ENCODE measurements around the gene HYLS1.
"Not testable (repeated sequence)": the region's sequence is repeated elsewhere in the genome, so short reads cannot be mapped to it uniquely, and the experiment has no call there.

Gene HYLS1

DNA sequence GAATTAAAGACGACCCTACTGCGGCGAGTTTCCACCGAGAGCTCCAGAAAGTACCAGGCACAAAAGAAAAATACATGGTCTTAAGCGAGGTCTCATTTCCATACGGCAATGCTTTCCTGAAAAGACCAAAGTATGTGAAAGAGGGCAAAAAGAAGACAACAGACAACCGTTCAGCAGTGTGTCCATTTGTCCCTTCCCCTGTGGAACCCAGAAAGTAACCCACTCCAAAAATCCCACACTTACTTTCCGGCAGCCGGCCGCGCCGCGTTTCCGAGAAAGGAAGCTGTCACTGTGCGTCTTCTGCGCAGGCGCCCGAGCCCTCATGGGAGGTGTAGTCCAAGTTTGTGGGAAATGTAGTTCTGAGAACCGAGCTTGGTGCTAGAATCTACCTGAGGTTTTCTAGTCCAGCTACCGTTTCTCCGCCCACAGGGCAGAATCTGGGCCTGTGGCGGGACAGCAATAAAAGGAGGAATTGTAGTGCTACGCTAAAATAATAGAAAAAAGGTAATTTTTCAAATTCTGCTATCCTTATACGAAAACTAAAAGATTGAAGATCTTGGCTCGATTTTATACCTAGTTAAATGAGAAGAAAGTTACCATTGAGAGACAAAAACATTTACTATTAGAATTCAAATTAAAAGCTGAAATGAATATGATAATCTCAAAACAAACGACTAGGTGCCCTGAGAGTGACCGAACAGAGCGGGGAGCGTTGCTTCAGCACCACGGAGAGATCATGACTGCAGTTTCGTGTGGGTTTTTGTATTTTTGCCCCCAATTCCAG, 15.7 kb downstream of the HYLS1 start, which contains the start of gene PUS3:
Gene PUS3 (minus strand): TSS at position 280 of the 784 bp plus-strand sequence. CDS start 6,922 bp downstream, outside the sequence.
- peak; percentile 69 to 84 for DNase-seq (ENCODE audit: low read depth in 1 of 2, low spot score in 1 of 2)

DNA sequence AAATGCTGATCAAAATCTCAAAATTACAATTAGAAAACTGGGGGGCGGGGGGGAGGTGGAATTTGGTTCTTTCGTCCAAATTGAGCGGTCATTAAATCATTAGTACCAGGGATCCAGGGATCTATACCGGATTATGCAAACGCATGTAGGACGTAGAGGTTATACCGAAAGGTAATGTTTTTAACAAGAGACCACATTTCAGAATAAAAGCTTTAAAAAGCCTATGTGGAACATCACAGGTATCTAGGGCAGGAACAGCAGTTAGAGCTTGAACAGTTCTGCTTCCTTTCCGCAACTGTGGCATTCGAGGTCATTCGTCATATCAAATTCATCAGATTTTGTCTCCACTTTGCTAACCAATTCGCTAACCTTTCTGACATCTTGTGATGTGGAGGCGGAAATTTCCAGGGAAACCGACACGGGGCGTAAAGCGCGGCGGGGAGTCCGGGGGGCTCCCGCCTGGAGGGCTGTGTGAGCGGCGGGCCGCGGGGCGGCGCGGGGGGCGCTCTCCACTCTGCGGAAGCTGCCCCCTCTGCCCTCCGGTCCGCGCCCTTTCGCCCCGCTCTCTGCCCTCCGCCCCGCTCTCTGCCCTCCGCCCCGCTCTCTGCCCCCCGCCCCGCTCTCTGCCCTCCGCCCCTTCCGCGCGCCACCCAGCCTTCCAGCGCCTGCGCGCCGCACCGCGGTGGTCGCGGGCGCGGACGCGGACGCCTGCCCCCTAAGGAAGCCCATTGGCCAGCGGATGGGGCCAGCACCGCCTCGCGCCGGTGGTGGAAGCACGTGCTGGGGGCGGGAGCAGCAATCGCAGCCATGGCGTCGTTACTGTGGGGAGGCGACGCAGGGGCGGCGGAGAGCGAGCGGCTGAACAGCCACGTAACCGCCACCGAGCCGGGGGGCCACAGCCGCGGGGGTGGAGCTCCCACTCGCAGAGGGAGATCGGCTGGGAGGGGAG, 16.5 kb downstream of the HYLS1 start, which contains the start of gene DDX25:
Gene DDX25 (plus strand): TSS at position 798 of the 949 bp plus-strand sequence. CDS start 10 bp downstream, at position 808.
- DNase-seq (ENCODE audit: low read depth in 1 of 2, low spot score in 1 of 2), result no peak

DNA sequence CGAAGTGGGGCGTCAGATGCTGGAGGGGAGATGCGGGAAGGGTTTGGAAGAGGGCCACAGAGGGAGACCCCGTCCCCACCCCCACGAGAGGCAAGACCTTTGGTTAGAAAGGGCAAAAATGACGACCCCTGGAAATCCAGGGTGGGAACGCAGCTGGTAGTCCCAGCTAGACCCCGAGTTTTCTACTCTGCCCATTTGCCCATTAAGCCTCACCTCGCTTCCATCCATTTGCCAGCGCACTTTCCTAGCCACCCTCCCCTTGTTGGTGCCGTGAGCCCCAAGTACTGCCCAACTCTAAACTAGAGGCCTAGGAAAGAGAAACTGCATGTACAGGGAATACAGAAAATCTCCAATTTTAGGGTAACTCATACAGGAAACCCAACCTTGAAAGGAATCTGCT, 17.2 kb downstream of the HYLS1 start:
- DNase-seq (ENCODE audit: low read depth in 1 of 2, low spot score in 1 of 2), result no peak

DNA sequence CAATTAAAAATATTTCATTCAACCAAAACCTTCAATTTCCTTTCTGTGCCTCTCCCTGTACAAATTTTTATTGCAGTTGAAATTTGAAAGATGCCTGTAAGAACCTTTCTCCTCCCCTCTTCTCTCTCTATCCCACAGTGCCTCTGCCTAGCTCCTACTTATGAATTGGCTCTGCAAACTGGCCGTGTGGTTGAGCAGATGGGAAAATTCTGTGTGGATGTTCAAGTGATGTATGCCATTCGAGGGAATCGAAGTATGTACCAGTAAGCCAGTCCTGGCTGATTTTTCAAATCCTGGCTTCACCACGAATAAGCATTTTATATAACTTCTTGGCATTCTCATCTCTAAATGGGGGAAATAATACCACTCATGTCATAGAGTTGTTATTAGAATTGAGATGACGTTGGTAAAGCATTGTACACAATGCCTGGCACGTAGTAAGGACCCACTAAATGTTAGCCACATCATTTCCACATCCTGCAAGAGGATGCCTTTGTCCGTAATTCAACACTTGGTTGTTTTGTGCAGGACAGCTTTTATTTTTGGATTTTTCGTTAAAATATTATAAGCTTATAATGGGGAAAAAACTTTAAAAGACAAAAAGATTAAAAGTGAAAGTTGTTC, 22.9 kb downstream of the HYLS1 start:
- no peak for DNase-seq (ENCODE audit: low read depth in 1 of 2, low spot score in 1 of 2)

DNA sequence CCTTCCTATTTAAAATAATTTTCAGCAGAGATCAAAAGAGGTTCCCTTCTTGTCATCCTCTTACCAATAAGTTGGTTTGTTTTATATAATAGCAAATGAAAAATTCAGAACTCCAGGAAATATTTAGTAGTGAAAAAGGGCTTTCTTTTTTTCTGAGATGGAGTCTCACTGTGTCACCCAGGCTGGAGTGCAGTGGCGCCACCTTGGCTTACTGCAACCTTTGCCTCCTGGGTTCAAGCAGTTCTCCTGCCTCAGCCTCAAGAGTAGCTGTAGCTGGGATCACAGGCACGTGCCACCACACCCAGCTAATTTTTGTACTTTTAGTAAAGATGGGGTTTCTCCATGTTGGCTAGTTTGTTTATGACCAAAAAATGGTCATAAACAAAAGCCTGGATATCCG, 27.1 kb downstream of the HYLS1 start:
- DNase-seq (ENCODE audit: low read depth in 1 of 2, low spot score in 1 of 2), result not testable (repeated sequence)

DNA sequence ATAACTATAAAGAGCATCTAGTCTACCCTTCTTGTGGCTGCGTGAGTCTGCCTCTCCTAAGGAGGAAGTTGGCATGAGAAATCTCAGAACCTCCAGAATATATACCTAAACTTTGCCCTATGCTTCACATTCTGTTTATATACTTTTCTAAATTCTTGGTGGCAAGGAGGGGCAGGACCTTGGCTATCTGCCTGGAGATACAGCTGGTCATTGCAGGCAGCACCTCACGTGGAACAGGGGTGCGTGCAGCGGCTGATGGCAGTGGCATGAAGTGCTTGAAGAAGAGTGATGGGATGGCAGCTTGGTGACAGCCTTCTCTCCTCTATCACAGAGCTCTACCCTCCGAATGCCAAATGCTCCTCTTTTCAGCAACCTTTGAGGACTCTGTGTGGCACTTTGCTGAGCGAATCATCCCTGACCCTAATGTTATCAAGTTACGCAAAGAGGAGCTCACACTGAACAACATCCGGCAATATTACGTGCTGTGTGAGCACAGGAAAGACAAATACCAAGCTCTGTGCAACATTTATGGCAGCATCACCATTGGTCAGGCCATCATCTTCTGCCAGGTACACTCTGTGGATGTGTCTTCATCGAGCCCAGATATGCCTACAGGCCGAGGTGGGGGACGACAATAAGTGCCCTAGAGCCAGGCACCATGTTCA, 29.3 kb downstream of the HYLS1 start:
- no peak for DNase-seq (ENCODE audit: low read depth in 1 of 2, low spot score in 1 of 2)

DNA sequence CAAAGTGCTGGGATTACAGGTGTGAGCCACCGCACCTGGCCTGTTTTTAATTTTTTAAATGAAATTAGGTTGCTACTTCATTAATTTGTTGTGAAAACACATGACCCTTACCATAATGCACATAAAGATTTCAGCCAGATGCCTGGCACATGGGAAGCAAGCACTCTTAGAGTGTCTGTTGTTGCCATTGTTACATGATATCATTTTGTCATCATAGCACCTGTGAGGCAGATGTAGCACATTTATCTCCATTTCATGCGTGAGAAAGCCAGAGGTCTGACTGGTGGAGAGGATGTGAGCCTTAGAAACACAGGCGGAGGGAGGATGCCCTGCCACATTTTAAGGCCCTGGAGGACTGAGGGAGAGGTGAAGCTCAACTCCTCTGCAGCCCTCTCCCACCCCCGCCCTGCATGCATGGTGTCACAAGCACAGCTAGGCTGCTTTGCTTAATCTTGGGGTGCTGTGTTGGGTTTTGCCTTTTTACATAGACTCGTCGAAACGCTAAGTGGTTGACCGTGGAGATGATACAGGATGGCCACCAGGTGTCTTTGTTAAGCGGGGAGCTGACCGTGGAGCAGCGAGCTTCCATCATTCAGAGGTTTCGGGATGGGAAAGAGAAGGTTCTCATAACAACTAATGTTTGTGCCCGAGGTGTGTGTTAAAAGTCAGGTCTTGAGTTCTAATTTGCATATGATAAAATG, 30.8 kb downstream of the HYLS1 start:
- DNase-seq (ENCODE audit: low read depth in 1 of 2, low spot score in 1 of 2), result no peak

DNA sequence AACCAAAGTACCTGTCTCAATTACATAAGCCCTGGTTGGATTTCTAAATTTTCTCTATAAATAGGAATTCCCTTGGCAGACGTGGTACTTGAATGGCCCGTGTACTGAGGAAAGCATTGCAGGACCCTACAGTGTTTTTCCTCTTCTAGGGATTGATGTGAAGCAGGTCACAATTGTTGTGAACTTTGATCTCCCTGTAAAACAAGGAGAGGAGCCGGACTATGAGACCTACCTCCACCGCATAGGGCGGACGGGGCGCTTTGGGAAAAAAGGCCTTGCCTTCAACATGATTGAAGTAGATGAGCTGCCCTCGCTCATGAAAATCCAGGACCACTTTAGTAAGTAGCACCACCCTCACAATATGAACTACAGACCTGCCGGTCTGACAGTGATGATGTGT, 33.6 kb downstream of the HYLS1 start:
- no peak for DNase-seq (ENCODE audit: low read depth in 1 of 2, low spot score in 1 of 2)

DNA sequence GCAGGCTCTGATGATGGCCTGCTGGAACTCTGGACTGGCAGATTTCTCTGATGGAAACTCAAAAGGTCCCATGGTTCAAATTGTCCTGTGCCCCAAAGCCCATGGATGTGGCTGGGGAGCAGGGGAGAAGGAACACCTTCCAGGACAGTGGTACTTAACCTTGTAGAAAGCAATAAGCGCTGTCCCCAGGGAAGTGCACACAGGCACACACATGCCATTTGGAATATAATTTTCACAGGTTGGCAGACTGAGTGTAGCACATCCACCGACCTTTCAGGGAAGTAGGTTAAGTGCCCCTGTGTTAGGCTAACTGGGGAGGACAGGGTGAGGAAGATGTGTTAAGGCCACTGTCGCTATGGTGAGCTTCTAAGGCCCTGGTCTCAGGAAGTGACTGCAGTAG, 34.7 kb downstream of the HYLS1 start:
- DNase-seq (ENCODE audit: low read depth in 1 of 2, low spot score in 1 of 2), result no peak

DNA sequence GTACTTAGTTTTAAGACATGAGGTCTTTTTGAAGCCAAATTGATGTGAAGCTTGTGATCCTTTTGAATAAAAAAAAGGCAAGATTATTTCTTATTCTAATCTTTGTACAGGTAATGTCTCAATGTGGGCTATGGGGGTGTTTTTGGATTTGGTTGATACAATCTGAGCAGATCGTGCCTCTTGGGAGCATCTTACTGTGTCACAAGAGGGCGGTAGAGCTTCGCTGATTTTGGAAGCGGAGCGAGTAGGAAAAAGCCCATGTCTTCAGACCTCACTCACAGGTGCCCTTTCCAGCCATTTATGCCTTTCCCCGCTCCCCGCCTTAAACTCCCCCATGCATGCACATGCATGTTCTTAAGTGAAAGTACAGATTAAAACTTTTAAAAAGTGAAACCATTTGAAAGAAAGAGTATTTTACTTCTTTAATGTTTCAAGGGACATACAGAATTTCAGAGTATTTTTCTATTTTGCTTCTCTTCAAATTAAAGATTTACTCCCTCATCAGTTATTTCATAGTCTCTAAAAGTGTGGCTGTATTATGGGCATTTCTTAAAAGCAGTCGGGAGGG, 35.6 kb downstream of the HYLS1 start:
- DNase-seq (ENCODE audit: low read depth in 1 of 2, low spot score in 1 of 2), result no peak

DNA sequence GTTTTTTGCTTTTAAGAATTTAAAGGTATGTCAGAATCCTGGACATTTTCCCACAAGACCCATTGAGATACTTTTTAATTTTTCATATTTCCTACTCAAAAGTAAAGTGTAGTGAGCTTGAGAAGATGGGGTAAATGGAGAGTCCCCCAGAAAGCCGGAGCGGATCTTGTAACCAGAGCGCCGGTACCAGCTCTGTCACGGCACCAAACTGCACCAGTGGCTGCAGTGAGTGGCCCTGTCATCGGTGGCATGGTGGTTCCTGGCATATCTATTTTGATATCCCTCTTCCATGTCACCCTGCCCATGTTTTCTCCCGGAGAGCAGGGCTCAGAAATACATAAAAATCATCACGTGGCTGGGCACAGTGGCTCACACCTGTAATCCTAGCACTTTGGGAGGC, 36.2 kb downstream of the HYLS1 start:
- no peak for DNase-seq (ENCODE audit: low read depth in 1 of 2, low spot score in 1 of 2)

DNA sequence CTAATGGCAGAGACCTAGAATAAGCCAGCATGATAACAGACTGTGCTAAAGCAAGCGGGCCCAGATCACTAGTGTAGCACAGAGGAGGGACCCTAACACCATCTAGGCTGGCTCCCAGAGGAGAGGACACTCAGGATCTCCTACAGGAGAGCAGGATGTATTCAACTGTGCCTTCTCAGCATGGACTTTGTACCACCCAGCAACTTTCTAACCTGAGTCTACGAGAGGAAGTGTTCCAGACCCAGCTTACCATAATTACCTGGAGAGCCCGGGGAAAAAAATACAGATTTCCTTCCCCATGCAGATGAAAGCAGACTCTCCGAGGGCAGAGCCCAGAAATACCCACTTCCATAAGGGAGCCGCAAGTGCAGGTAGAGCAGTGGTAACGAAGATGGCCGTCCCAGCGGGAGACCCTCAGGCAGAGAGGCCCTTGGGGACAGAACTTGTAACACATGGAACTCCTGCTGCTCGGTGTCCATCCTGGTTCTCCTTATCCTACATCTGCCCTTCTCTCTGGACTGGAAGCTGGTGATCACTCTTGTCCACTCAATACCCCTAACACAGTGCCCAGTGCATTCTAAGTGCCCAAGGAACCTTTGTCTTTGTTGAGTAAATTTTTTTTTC, 37.0 kb downstream of the HYLS1 start:
- DNase-seq (ENCODE audit: low read depth in 1 of 2, low spot score in 1 of 2), result no peak

DNA sequence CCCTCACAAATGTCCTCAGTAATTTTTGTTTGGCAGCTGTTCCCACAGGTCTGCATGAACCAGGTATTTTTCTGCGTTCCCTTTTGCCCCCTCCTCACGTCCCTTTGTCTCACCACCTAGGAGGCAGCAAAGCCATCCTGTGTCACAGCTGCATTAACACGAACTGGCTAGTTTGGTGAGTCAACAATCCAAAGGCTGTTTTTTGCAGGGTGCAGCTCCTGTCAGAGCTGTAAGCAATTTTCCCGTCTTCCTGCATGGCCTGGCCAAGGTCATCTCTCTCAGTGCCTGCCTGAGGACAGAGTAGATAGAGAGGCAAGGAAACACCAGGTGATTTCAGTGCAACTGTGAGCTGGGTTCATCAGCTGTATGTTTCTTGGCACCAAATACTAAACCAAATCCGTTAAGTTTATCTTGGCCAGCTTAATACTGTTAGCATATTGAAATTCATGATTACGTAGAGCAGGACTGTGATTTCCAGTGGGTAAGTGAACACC, 37.8 kb downstream of the HYLS1 start:
- no peak for DNase-seq (ENCODE audit: low read depth in 1 of 2, low spot score in 1 of 2)

DNA sequence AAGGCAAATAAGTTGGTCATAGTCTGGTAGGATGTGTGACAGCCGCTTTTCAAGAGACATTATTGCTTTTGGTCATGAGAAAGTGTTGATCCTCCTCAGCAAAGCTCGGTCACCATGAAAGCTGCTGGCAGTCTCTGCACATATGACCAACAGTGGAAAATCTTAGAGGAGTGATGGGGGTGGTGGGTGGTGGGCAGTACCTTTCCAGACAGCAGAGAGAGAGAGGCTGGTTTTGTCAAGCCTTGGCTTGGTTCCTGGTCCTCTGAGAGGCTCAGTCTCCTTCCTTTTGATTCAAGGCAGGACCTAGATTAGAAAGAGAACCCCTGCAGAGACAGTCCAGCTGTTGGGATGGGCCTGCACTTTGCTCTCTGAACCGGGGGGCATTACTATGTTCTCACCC, 38.3 kb downstream of the HYLS1 start:
- no peak for DNase-seq (ENCODE audit: low read depth in 1 of 2, low spot score in 1 of 2)

DNA sequence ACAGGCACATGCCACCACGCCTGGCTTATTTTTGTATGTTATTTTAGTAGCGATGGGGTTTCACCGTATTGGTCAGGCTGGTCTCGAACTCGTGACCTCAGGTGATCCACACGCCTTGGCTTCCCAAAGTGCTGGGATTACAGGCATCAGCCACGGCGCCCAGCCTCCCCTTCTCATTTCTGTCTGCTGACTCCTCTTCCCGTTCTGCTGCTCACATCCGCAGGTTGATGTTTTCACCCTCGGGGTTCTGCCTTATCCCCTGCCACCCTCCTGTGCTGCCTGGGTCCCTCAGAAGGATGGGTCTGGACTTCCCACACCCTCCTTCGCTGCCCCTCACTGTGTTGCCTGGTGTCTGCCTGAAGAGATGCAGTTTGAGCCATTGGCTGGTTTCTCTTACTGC, 39.2 kb downstream of the HYLS1 start:
- no peak for DNase-seq (ENCODE audit: low read depth in 1 of 2, low spot score in 1 of 2)

DNA sequence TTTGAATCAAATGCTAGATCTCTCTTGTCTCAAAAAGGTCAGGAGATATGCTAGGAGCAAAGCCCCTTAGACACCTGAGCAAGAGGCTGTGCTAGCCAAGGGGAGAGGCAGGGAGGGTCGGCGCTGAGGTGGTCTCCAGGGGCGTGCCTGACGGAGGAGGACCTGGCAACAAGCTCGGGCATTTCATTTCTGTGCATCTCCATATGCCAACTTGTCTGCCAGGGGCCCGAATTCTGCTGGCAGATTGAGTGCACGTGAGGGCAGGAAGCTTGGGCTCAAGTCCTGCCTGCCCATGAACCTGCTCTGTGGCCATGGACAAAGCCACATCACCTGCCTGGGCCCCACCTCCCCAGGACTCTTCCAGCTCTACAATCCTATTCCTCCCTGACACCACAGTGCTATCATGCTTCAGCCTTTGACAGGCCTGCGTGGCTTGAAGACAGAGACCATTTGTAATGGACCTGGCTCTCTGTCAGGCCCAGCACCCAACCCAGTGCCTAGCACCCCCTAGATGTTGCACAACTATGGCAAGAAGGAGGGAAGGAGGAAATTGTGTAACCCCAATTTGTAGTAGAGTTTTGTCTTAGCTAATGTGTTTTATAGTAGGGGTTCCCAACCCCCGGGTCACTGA, 42.1 kb downstream of the HYLS1 start:
- no peak for DNase-seq (ENCODE audit: low read depth in 1 of 2, low spot score in 1 of 2)

DNA sequence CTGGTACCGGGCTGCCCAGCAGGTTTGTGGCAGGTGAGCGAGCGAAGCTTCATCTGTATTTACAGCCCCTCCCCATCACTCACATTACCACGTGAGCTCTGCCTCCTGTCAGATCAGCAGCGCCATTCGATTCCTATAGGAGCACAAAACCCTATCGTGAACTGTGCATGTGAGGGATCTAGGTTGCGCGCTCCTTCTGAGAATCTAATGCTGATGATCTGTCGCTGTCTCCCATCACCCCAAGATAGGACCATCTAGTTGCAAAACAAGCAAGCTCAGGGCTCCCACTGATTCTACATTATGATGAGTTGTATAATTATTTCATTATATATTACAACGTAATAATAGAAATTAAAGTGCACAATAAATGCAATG, 42.6 kb downstream of the HYLS1 start:
- no peak for DNase-seq (ENCODE audit: low read depth in 1 of 2, low spot score in 1 of 2)

DNA sequence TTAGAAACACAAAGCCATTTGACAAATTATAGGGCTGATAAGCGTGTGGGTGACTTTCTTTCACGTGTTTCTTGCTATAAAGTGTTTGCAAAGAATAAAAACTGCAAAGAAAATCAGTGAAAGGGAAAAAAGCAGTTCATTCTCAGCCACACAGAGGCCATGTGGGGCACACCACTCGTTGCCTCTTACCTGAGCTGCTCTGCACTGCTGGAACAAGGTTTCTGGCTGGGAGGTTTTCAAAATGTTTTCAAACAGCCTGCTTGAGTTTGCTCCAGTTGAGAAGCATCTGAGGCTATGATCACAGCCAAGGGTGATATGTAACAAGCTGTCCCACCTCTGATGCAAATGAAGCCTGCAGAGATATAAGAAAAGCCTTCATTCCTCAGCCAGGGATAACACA, 43.6 kb downstream of the HYLS1 start:
- DNase-seq (ENCODE audit: low read depth in 1 of 2, low spot score in 1 of 2), result no peak

DNA sequence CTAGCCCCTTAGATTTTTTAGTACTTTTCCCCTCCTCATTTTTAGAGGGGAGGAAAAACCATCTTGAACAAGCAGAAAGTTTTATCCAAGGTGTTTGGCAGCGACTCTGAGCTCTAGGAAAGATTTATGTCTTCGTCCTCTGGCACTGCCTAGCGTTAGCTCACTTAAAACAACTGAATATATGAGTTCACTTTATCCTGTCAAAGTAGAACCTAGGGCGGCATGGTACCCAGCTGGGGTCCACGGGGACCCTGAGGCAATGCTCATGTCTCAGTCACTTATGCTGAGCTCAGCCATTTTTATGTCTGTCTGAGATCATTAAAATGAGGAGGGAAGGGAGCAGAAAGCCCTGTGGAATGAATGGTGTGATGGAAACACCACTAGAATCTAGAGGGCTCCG, 44.2 kb downstream of the HYLS1 start:
- no peak for DNase-seq (ENCODE audit: low read depth in 1 of 2, low spot score in 1 of 2)
